ENCODE results near the gene CDK5RAP2. TPM values are rescaled to one million over a fixed set of nuclear protein-coding genes. Genes with fewer than 3 reads are reported as not detected.
"Not testable (repeated sequence)": the region's sequence is repeated elsewhere in the genome, so short reads cannot be mapped to it uniquely, and the experiment has no call there.

Gene CDK5RAP2
- total RNA-seq (2014; rRNA removed; shearing (Covaris generic); ENCODE audit: low replicate concordance) = 103 and 109 TPM in 2 replicates

DNA sequence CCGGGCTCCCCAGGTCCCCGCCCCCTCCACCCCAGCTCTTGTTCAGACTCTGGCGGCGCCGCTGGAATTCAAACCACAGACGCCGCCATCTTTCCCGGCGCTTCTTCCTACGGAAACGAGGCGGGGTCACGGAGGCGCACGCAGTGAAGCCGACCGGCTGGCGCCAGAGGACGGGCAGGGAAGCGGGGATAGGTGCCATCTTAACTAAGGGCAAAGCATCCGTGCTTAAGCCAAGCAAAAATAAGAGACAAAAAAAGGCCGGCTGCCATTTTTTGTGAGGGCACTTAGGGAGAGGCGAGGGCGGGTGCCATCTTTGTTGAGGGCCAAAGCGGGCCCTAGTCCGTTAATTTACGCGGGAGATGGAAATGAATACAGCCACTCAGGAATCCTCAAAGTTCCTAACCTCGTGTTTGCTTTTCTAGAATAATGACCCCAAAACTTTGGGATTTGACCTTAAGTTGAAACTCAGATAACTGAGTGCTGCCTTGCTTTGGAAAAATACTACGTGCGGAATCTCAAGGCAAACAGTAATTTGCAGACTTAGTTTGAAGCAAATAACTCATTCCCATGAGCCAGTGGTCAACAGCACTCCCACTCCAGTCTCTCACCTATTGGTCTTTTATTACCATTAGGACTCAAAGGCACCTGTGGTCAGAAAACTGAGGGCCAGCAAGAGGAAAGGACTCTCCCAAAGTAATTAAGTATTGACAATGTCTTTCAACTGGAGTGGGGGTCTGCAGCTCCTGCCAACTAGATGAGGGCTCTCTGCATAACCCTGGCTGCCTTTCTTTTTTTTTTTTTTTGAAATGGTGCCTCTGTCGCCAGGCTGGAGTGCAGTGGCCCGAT, at the start of gene CDK5RAP2:
Gene CDK5RAP2 (minus strand): TSS at position 117 of the 846 bp plus-strand sequence. CDS start 189 bp downstream, outside the sequence.
- DNase-seq (ENCODE audit: low read depth) = peak; percentile 95
- in situ Hi-C loops (cut with HindIII; ENCODE audit: low pct_unique_long_range_greater_than_20kb, low sequenced_read_pairs) = no loop called here

GRCh38 chr9:120628925-120629497, 49.0 kb upstream of the CDK5RAP2 start:
- peak; percentile 53 for DNase-seq (ENCODE audit: low read depth)

DNA sequence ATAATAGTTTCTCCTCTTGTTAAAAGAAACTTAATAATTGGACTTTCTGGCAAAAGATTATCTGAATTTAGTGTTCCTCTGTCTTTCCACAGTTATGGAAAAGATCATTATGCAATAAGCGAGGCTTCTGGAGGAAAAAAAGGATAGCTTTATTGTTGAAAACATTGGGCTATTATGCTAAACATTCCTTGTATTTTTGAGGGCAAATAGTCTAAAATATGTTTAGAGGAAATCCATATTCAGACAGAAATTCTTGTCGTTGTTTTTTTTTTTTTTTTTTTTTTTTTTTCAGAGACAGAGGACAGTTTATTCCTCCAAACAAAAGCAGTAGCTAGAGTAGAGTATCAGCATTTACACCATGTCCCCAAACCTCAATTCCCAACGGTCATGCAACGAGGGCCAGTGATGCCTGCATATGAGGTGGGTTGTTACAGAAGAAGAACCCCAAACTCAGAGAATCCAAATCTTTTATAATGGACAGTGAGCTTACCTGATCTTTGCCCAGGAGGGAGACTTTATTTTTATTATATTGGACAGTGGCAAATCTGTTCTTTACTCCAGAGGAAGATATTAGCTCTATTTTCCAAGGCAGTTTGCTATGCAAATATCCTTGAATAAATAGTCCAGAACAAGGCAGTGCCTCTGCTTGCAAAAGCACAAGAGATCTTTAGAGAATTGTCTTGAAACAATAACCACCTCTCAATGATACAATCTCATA, 48.4 kb upstream of the CDK5RAP2 start:
- in situ Hi-C loops (cut with HindIII; ENCODE audit: low pct_unique_long_range_greater_than_20kb, low sequenced_read_pairs) = no loop called here
- DNase-seq (ENCODE audit: low read depth) = no peak

More at GRCh38 chr9:120628925-120629497, 49.0 kb upstream of the CDK5RAP2 start:
- in situ Hi-C loops (cut with HindIII; ENCODE audit: low pct_unique_long_range_greater_than_20kb, low sequenced_read_pairs) = not testable (repeated sequence)

- no peak for DNase-seq (ENCODE audit: low read depth)
- in situ Hi-C loops (cut with HindIII; ENCODE audit: low pct_unique_long_range_greater_than_20kb, low sequenced_read_pairs) = no loop called here
Observed at GRCh38 chr9:120627073-120627472, 47.1 kb upstream of the CDK5RAP2 start.

DNA sequence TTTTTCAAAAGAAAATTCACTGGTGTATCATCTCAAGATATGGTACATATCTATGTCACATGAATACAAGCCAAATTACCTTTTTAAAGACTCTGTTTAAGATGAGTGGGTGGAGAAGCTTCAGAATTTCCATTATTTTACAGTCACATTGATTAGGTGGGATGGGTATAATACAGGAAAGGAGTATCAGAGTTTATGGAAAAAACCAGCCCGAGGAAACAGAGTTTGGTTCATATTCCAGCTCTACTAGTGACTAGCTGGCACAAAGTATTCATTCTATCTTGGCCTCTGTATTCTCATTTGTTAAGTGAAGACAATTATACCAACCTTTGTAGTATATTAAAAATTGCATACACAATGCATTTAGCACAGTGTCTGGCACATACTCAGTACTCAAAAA, 46.5 kb upstream of the CDK5RAP2 start:
- no peak for DNase-seq (ENCODE audit: low read depth)
- in situ Hi-C loops (cut with HindIII; ENCODE audit: low pct_unique_long_range_greater_than_20kb, low sequenced_read_pairs) = no loop called here

GRCh38 chr9:120625222-120625621, 45.3 kb upstream of the CDK5RAP2 start:
- no peak for DNase-seq (ENCODE audit: low read depth)
- in situ Hi-C loops (cut with HindIII; ENCODE audit: low pct_unique_long_range_greater_than_20kb, low sequenced_read_pairs) = no loop called here

GRCh38 chr9:120622790-120623189, 42.8 kb upstream of the CDK5RAP2 start:
- no peak for DNase-seq (ENCODE audit: low read depth)
- in situ Hi-C loops (cut with HindIII; ENCODE audit: low pct_unique_long_range_greater_than_20kb, low sequenced_read_pairs) = no loop called here

GRCh38 chr9:120621941-120622340, 42.0 kb upstream of the CDK5RAP2 start:
- in situ Hi-C loops (cut with HindIII; ENCODE audit: low pct_unique_long_range_greater_than_20kb, low sequenced_read_pairs) = no loop called here
- no peak for DNase-seq (ENCODE audit: low read depth)

- in situ Hi-C loops (cut with HindIII; ENCODE audit: low pct_unique_long_range_greater_than_20kb, low sequenced_read_pairs) = no loop called here
- DNase-seq (ENCODE audit: low read depth) = peak; percentile 62
Observed at GRCh38 chr9:120619751-120620655, 40.0 kb upstream of the CDK5RAP2 start.

DNA sequence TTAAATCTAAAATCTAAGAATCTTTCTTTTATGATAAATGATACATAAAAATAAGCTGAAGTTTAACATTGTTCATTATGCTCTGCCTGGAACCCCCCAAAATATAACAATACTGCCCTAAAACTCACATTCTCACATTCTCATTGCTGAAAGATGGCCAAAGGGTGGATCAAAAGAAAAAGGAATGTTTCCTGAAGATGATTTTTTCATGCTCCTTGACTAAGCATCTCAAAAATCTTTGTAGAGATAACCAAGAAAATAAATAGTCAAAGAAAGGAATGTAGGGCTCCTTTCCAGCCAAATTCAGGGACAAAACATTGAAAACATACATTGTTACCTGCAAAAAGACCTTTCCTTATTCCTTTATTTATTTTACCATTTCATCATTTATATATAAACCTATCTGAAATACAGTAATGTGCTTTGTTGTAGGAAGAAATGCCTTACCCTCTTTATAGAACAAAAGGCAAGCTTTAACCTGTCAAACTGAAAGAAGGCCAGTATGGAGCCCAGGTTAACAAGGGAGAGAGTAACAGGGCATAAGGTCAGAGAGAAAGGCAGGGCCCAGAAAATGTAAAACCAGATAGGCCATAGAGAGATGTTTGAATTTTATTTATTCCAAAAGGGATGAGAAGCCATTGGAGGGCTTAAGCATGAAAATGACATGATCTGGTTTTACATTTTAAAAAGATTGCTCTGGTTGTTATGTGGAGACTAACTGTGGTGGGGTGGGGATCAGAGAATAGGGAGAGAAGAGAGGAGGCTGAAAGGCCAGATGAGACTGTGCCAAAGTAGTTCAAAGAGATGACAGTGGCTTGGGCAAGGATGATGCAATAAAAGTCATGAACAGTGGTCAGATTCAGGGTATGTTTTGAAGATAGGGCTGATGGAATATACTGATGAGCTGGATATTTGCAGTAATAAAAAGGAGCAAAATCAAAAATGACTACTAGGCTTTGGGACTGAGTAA, 37.3 kb upstream of the CDK5RAP2 start:
- DNase-seq (ENCODE audit: low read depth) = no peak
- in situ Hi-C loops (cut with HindIII; ENCODE audit: low pct_unique_long_range_greater_than_20kb, low sequenced_read_pairs) = no loop called here

DNA sequence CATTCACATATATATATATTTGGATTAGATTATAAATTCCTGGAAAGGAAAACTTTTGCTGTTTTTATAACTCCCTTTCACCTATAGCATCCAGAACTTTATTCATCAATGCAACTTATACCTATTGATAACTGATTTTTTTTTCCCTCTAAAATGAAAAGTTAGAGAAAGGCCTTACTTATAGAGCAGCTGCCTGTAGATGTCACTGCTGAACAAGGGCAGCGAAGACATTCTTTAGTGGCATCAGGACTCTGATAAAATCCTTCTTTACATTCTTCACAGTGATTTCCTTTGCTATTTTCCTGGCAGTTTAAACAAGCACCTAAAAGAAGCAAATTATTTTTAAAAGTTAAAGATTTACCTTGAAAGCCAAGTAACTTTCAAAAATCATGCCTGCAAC, 32.3 kb upstream of the CDK5RAP2 start:
- in situ Hi-C loops (cut with HindIII; ENCODE audit: low pct_unique_long_range_greater_than_20kb, low sequenced_read_pairs) = no loop called here
- DNase-seq (ENCODE audit: low read depth) = no peak

GRCh38 chr9:120611690-120612068, 31.7 kb upstream of the CDK5RAP2 start:
- in situ Hi-C loops (cut with HindIII; ENCODE audit: low pct_unique_long_range_greater_than_20kb, low sequenced_read_pairs) = no loop called here
- no peak for DNase-seq (ENCODE audit: low read depth)

- in situ Hi-C loops (cut with HindIII; ENCODE audit: low pct_unique_long_range_greater_than_20kb, low sequenced_read_pairs) = no loop called here
Observed at GRCh38 chr9:120610975-120611689, 31.2 kb upstream of the CDK5RAP2 start.

DNA sequence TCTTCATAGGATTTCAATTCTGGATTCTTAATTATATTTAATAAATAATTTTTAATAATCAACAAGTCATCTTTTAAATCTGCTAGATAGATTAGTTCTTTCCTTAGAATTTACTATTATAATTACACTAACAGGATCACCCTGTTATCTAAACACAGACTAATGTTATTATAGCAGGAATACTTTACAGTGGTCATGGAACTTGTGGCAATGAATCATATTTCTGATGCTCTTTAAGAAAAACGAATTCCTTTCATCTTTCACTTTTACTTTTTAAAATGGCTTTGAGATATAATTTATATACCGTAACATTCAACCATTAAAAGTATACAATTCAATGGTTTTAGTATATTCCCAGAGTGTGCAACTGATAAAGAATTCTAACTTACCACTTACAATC, 29.7 kb upstream of the CDK5RAP2 start:
- in situ Hi-C loops (cut with HindIII; ENCODE audit: low pct_unique_long_range_greater_than_20kb, low sequenced_read_pairs) = no loop called here
- DNase-seq (ENCODE audit: low read depth) = no peak

More at GRCh38 chr9:120610975-120611689, 31.2 kb upstream of the CDK5RAP2 start:
- DNase-seq (ENCODE audit: low read depth) = no peak

DNA sequence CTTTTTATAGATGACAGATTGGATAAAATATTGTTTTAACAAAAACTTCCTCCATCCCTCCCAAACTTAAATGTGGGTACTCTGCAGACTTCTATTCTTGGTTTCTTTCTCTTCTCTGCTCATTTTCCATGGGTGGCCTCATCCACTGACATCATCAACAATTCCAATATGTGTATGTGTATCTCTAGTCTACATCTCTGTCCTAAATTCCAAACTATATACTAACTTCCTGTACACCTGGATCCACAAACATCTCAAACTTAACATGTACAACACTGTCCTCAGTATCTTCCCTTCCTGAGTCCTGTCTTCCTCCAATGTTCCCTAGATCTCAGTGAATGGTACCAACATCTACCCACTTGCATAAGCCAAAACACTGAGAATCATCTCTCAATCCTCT, 28.5 kb upstream of the CDK5RAP2 start:
- DNase-seq (ENCODE audit: low read depth) = no peak
- in situ Hi-C loops (cut with HindIII; ENCODE audit: low pct_unique_long_range_greater_than_20kb, low sequenced_read_pairs) = no loop called here

- in situ Hi-C loops (cut with HindIII; ENCODE audit: low pct_unique_long_range_greater_than_20kb, low sequenced_read_pairs) = no loop called here
Observed at GRCh38 chr9:120603591-120603990, 23.6 kb upstream of the CDK5RAP2 start.

More at GRCh38 chr9:120603591-120603990, 23.6 kb upstream of the CDK5RAP2 start:
- peak; percentile 35 for DNase-seq (ENCODE audit: low read depth)
